ENCODE data around the gene AMPH. TPM values are rescaled to one million over a fixed set of nuclear protein-coding genes. Genes with fewer than 3 reads are reported as not detected.

Gene AMPH
- total and polyA plus RNA-seq, 9 of the 15 experiments (the other 6 are each of a cell fraction or from before 2014, with no cell fraction given), result 0.03 to 0.35 TPM; not detected in 7

DNA sequence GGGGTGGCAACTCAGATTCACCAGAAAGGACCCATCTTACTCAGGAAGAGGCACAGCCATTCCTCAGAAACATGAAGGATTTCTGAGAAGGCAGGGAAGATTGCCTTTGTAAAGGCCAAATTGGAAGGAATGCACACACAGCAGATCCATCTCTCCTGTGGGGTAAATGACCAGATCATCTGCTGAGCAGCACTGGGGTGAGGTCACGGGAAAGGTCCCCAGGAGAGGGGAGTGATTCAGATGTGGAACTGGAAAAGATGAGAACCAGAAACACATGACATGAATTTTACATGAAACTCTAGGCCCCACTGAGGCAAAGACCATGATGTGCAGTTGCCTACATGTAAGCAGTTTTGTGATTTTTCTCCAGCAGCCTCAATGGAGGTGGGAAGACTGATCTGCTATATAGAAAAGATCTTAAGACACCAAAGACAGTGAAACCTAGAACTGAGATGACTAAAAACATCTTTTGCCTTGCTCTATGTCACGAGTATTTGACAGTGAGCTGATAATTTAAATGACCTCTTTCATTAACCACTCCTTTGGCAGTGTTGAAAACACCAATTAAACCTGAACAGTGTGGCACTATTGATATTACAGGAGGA is 91.6 kb downstream of the AMPH start:
- no TSS peak for BruUV-seq (replicated peaks)
- TF ChIP-seq JUND (IDR thresholded peaks at IDR 0.05; ENCODE audit: borderline replicate concordance, low read depth, low read length) (no peak), JUND (tag; IDR thresholded peaks at IDR 0.05; ENCODE audit: borderline replicate concordance, low read depth, low read length) (no peak), MAFG (tag; conservative IDR thresholded peaks at IDR 0.05) (no peak), ZHX1 (conservative IDR thresholded peaks at IDR 0.05; ENCODE audit: low read length) (no peak), EWSR1 (IDR thresholded peaks at IDR 0.05; ENCODE audit: borderline replicate concordance, low read depth, partially characterized antibody) (no peak), ZBED1 (IDR thresholded peaks at IDR 0.05) (no peak)
- TF ChIP-seq, protein P1, sequence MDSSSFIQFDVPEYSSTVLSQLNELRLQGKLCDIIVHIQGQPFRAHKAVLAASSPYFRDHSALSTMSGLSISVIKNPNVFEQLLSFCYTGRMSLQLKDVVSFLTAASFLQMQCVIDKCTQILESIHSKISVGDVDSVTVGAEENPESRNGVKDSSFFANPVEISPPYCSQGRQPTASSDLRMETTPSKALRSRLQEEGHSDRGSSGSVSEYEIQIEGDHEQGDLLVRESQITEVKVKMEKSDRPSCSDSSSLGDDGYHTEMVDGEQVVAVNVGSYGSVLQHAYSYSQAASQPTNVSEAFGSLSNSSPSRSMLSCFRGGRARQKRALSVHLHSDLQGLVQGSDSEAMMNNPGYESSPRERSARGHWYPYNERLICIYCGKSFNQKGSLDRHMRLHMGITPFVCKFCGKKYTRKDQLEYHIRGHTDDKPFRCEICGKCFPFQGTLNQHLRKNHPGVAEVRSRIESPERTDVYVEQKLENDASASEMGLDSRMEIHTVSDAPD (CRISPR knock-in tag; IDR thresholded peaks at IDR 0.05), result no peak
- TF ChIP-seq, protein P2, sequence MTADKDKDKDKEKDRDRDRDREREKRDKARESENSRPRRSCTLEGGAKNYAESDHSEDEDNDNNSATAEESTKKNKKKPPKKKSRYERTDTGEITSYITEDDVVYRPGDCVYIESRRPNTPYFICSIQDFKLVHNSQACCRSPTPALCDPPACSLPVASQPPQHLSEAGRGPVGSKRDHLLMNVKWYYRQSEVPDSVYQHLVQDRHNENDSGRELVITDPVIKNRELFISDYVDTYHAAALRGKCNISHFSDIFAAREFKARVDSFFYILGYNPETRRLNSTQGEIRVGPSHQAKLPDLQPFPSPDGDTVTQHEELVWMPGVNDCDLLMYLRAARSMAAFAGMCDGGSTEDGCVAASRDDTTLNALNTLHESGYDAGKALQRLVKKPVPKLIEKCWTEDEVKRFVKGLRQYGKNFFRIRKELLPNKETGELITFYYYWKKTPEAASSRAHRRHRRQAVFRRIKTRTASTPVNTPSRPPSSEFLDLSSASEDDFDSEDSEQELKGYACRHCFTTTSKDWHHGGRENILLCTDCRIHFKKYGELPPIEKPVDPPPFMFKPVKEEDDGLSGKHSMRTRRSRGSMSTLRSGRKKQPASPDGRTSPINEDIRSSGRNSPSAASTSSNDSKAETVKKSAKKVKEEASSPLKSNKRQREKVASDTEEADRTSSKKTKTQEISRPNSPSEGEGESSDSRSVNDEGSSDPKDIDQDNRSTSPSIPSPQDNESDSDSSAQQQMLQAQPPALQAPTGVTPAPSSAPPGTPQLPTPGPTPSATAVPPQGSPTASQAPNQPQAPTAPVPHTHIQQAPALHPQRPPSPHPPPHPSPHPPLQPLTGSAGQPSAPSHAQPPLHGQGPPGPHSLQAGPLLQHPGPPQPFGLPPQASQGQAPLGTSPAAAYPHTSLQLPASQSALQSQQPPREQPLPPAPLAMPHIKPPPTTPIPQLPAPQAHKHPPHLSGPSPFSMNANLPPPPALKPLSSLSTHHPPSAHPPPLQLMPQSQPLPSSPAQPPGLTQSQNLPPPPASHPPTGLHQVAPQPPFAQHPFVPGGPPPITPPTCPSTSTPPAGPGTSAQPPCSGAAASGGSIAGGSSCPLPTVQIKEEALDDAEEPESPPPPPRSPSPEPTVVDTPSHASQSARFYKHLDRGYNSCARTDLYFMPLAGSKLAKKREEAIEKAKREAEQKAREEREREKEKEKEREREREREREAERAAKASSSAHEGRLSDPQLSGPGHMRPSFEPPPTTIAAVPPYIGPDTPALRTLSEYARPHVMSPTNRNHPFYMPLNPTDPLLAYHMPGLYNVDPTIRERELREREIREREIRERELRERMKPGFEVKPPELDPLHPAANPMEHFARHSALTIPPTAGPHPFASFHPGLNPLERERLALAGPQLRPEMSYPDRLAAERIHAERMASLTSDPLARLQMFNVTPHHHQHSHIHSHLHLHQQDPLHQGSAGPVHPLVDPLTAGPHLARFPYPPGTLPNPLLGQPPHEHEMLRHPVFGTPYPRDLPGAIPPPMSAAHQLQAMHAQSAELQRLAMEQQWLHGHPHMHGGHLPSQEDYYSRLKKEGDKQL (CRISPR knock-in tag; IDR thresholded peaks at IDR 0.05; ENCODE audit: borderline replicate concordance), result no peak

More for the DNA sequence above, 91.6 kb downstream of the AMPH start:
- in situ Hi-C loops (cut with MboI) (no loop called here), intact Hi-C loops (cut with micrococcal nuclease) (no loop called here)
- WGBS (ENCODE audit: insufficient coverage, low coverage, missing lambda C conversion rate), result 3% methylated on average over 2 of the region's 2 CpGs
- Histone ChIP-seq H2AFZ (ENCODE audit: low read depth, low read length) (no peak overlapping the region), H3K79me2 (ENCODE audit: control insufficient read depth, insufficient read depth, low read length) (no peaks in the 10 kb centered on the region), H3K27me3 (ENCODE audit: control insufficient read depth in 2 of 2, insufficient read depth in 2 of 2, low read length in 2 of 2) (no peaks in the 10 kb centered on the region), H3K9me1 (ENCODE audit: control insufficient read depth, insufficient read depth, low read length) (no peaks in the 10 kb centered on the region), H3K9ac (ENCODE audit: insufficient read depth in 1 of 2, low read depth in 2 of 2, low read length in 2 of 2) (no peak overlapping the region), H3K27ac (ENCODE audit: extremely low read depth, low read depth, low read length) (no peak overlapping the region), H4K20me1 (replicated peaks; ENCODE audit: control insufficient read depth, insufficient read depth, low read length) (no peaks in the 10 kb centered on the region), H3K36me3 (ENCODE audit: control insufficient read depth, insufficient read depth, low read length) (no peaks in the 10 kb centered on the region), H3K4me3 (no peak overlapping the region), H3K4me2 (ENCODE audit: insufficient read depth, low read length) (no peak overlapping the region), H3K4me1 (replicated peaks in 1 of 2; ENCODE audit: control insufficient read depth in 2 of 2, insufficient read depth in 2 of 2, low read length in 2 of 2) (no peaks in the 10 kb centered on the region), H3K9me3 (replicated peaks; ENCODE audit: control insufficient read depth, insufficient read depth, low read depth, low read length) (no peaks in the 10 kb centered on the region)
- ChIA-PET CTCF (ENCODE audit: low intra/inter-chr PET ratio) (no interaction called here), POLR2A (no interaction called here)
- FAIRE-seq, result no peak
- ATAC-seq, result no peak
- no peak for DNase-seq (ENCODE audit: extremely low read depth in 1 of 4, low spot score in 3 of 4)

Data from K562 (cell line).